HUES64 (cell line): ENCODE data around the gene CPA1.

Experiments
- H3K27ac ChIP-seq: 2 replicates; pipeline ENCODE4 v1.7.0; 2013; ENCODE audit warnings: low read depth, low read length, inconsistent platforms
- H3K27me3 ChIP-seq: 2 replicates; pipeline ENCODE4 v1.6.1; 2013; ENCODE audit warnings: mild to moderate bottlenecking, low read length; ENCODE audit not compliant: insufficient read depth
- H3K36me3 ChIP-seq: 2 replicates; pipeline ENCODE4 v1.6.1; 2013; ENCODE audit warnings: mild to moderate bottlenecking, low read length; ENCODE audit not compliant: insufficient read depth
- H3K4me1 ChIP-seq: 2 replicates; pipeline ENCODE4 v1.6.1; 2013; ENCODE audit warnings: mild to moderate bottlenecking, low read length, moderate library complexity; ENCODE audit not compliant: insufficient read depth
- H3K4me3 ChIP-seq: 2 replicates; pipeline ENCODE4 v1.5.1; 2013; ENCODE audit warnings: mild to moderate bottlenecking, low read length, moderate library complexity
- H3K9ac ChIP-seq: 2 replicates; pipeline ENCODE4 v1.6.1; 2013; ENCODE audit warnings: mild to moderate bottlenecking, low read depth, low read length
- H3K9me3 ChIP-seq: 2 replicates; pipeline ENCODE4 v1.6.1; 2013; ENCODE audit warnings: low read depth, low read length; ENCODE audit not compliant: insufficient read depth
- WGBS: fragments of 150-250, 120-280 bp; methylation state at CpG from one replicate; pipeline ENCODE4 v1.1.7; 2013; ENCODE audit warnings: missing lambda C conversion rate; 5-methylcytosine and 5-hydroxymethylcytosine counted together

Gene CPA1

DNA sequence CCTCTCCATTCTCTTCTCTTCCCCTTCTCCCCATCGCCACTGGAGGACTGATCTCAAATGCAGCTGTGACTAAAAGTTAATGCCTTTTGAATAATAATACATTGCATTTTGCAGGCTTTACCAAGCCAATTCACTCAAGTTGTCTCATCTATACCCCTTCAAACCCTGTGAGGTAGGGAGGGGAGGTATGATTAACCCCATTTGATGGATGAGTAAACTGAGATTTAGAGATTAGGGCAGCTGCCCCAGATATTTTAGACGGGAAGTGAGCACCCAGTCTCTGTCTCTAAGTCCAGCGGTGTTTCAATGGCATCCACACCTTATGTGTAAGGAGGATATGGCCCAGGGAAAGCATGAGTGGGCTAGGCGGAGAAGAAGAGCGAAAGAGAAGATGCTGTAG lies 34.6 kb upstream of the CPA1 start:
- no peak overlapping the region for H3K27ac ChIP-seq
- no peak overlapping the region for H3K9ac ChIP-seq
- no peaks in the 10 kb centered on the region for H3K9me3 ChIP-seq
- H3K4me3 ChIP-seq, result no peak overlapping the region
- H3K4me1 ChIP-seq, result peaks cover 22% of the 10 kb centered on the region
- H3K36me3 ChIP-seq, result no peaks in the 10 kb centered on the region
- no peaks in the 10 kb centered on the region for H3K27me3 ChIP-seq
- WGBS, result 90% methylated on average over 4 of the region's 5 CpGs

DNA sequence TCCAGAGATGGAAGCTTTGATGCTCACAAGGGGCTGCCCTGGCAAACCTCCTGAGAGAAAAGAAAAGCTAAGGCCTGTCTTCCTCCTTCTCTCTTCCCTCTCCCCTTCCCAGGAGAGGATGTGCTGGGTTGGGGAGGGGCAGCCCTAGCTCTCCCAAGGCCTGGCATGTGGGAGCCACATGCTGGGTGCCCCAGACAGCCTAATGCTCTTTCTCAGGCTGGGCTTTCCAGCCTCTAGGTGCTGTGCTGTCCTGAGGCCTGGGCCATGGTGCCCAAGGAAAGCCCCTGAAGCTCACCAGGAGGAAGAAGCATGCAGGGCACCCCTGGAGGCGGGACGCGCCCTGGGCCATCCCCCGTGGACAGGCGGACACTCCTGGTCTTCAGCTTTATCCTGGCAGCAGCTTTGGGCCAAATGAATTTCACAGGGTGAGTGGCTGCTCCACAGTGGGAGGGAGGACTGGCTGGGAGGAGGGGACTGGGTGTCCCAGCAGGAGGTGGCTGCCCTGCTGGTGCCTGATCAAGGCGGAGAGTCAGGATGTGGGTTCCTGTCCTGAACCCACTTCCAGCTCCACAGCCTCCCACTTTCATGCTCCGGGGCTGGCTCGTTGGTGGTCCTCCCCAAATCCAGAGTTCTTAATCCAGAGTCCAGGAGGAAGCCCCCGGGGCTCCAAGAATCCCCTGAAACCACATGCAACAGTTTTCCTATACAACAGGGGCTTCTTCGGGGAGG lies 34.0 kb upstream of the CPA1 start:
- Histone ChIP-seq H3K9me3 (no peaks in the 10 kb centered on the region), H3K9ac (no peak overlapping the region), H3K27ac (no peak overlapping the region), H3K4me3 (no peak overlapping the region), H3K36me3 (no peaks in the 10 kb centered on the region), H3K27me3 (no peaks in the 10 kb centered on the region), H3K4me1 (peaks cover 28% of the 10 kb centered on the region)
- WGBS, result 90% methylated on average over 10 of the region's 10 CpGs

DNA sequence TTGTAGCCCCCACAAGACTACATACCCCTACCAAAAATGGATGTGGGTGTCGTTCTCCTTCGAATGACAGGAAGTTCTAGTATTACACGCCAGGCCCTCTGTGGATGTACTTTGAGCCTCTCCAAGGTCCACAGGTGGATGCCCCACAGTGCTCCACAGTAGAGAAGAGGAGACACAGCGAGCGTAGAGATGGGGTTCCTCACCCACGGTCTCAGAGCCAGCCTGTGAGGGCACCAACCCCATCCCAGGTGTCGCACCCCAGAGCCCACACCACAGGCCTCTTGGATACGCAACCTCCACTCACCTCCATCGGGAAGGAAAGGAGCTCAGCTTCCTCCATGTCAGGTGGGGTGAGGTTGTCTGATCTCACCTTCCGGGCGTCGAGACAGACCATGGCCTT lies 33.4 kb upstream of the CPA1 start:
- whole genome bisulfite sequencing, result 88% methylated on average over 12 of the region's 12 CpGs
- no peaks in the 10 kb centered on the region for H3K9me3 ChIP-seq
- no peaks in the 10 kb centered on the region for H3K27me3 ChIP-seq
- no peak overlapping the region for H3K27ac ChIP-seq
- no peaks in the 10 kb centered on the region for H3K36me3 ChIP-seq
- no peak overlapping the region for H3K4me3 ChIP-seq
- peaks cover 34% of the 10 kb centered on the region for H3K4me1 ChIP-seq
- H3K9ac ChIP-seq, result no peak overlapping the region

DNA sequence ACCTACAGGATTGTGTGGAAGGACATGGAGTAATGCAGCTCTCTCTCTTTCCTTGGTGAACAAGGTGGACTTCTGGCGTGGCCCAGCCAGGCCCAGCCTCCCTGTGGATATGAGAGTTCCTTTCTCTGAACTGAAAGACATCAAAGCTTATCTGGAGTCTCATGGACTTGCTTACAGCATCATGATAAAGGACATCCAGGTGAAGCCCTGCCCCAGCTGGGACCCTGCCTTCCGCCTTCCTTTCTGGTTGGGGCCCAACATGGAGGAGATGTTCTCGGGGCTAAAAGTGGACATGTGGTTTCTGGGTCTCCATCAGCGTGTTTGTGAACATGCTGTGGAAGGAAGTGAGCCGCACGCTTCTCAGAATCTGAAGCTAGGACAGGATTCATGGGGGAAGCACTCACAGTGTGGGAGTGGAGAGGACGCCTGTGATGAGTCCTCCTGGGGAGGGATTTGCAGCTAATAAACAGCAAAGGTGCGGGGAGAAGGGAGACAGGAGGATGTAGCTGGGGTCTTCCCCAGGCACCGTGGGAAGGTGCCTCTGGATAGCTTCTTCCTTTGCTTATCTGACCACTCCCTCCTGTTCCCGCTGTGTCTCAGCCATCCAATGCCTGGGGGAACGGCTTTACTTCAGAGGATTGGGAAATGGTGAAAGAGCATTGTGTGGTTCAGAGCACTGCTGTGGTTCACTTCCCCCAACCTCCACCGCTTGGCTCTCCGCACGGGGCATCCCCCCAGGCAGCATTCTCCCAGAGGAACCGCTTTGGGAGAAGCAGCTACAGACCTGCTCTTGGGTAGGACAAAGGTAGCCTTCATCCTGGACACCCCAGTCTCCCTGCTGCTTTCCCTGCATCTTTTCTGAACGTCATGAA lies 30.1 kb upstream of the CPA1 start:
- 47% methylated on average over 15 of the region's 16 CpGs for WGBS
- H3K4me3 ChIP-seq, result no peak overlapping the region

DNA sequence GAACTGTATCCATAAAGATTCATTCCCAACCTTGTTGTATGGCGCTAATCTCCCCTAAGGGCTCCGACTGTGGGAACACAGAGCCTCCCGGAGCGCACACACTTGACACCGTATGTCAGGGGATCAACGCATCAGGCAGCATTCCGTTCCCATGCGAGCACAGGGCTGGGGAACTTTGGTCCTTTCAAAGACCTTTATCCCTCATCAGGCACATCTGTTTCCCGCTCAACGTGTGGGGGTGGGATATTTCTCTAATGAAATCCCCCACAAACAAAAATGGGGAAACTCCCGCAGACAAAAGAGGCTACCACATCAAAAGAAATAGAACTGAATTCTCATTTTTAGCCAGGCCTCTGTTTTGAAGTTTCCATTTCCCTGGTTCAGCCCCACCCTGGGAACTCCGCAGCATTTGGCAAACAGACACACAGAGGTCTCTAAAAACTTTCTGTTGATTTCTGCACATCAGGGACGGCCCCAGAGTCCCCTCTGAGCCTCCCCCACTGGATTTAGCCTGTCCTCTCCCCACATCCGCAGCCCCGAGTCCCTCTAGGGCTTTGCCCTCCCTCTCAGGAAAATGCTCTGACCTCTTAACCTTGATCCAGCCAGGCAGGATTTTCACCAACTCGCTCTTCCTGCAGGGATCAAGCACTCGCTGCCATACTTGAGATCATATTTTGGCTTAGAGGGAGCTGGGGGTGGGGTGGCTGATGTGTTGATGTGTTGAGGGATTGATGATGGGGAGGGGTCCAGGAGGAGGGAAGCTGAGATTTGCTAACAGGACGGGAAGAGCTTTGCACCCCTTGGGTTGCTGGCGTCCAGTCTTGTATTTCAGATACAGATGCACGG lies 29.1 kb upstream of the CPA1 start:
- no peaks in the 10 kb centered on the region for H3K36me3 ChIP-seq
- H3K9ac ChIP-seq, result no peak overlapping the region
- H3K27me3 ChIP-seq, result no peaks in the 10 kb centered on the region
- H3K27ac ChIP-seq, result no peak overlapping the region
- no peak overlapping the region for H3K4me3 ChIP-seq
- H3K9me3 ChIP-seq, result no peaks in the 10 kb centered on the region
- 38% methylated on average over 18 of the region's 20 CpGs for WGBS
- peaks cover 36% of the 10 kb centered on the region for H3K4me1 ChIP-seq

More for the DNA sequence above, 30.1 kb upstream of the CPA1 start:
- H3K27me3 ChIP-seq, result no peaks in the 10 kb centered on the region
- no peak overlapping the region for H3K27ac ChIP-seq
- peaks cover 38% of the 10 kb centered on the region for H3K4me1 ChIP-seq
- H3K9ac ChIP-seq, result no peak overlapping the region
- H3K36me3 ChIP-seq, result no peaks in the 10 kb centered on the region
- no peaks in the 10 kb centered on the region for H3K9me3 ChIP-seq

DNA sequence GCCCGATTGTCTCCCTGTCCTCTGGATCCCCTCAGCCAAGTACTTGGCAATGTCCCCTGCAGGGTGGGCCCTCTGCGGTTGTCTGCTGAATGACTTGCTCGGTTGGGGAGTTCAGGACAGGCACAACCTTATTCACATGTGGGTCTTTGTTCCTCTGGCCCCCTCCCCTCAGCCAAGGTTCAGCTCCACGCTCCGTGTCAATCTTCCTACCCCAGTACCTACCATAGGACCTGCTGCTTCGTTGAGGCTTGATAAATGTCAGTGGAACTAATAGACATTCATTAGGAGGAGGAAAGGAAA lies 28.6 kb upstream of the CPA1 start:
- no peak overlapping the region for H3K4me3 ChIP-seq

DNA sequence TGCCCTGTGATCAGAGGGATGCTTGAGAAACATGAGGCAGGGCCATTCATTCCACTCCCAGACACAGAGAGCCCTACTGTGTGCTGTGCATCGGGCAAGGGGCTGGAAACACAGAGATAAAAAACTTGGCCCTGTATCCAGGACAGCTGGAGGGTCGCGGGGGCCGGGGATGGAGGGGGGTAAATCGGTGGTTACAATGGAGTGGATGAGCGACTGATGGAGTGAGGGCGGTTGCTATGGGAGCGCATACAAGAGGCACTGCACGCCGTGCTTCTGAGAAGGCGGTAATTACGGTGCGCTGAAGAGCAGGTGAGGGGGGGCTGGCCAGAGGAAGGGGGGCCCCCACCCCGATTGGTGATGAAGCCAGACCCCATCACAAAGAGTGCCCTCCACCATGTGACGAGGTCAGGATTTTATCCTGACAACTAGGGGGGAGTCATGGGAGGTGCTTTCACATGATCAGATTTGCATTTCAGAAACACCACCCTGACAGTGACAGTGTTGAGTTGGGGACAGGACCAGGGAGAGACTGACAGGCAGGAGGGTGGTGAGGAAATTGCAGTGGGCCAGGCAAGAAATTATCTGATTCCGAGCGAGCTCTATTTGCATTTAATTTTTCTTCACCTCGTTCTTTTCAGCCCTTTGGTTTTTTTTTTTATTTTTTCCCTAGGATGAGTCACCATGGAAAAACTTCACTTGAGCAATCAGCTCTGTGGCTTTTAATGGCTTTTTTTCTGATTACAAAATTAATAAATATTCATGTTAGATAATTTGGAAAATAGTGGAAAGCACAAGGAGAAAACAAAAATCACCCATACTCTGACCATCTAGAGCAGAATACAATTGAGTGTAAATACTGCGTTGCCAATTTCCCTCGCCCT lies 27.9 kb upstream of the CPA1 start:
- WGBS, result 50% methylated on average over 20 of the region's 20 CpGs
- H3K4me3 ChIP-seq, result no peak overlapping the region; the same call in 1 of the 2 replicates
- H3K27ac ChIP-seq, result no peak overlapping the region
- H3K9me3 ChIP-seq, result no peaks in the 10 kb centered on the region
- no peaks in the 10 kb centered on the region for H3K36me3 ChIP-seq
- H3K4me1 ChIP-seq, result peaks cover 44% of the 10 kb centered on the region
- no peaks in the 10 kb centered on the region for H3K27me3 ChIP-seq
- no peak overlapping the region for H3K9ac ChIP-seq

More for the DNA sequence above, 28.6 kb upstream of the CPA1 start:
- no peaks in the 10 kb centered on the region for H3K9me3 ChIP-seq
- 34% methylated on average over 6 of the region's 6 CpGs for WGBS
- peaks cover 41% of the 10 kb centered on the region for H3K4me1 ChIP-seq
- H3K36me3 ChIP-seq, result no peaks in the 10 kb centered on the region
- no peak overlapping the region for H3K27ac ChIP-seq
- H3K27me3 ChIP-seq, result no peaks in the 10 kb centered on the region
- no peak overlapping the region for H3K9ac ChIP-seq

DNA sequence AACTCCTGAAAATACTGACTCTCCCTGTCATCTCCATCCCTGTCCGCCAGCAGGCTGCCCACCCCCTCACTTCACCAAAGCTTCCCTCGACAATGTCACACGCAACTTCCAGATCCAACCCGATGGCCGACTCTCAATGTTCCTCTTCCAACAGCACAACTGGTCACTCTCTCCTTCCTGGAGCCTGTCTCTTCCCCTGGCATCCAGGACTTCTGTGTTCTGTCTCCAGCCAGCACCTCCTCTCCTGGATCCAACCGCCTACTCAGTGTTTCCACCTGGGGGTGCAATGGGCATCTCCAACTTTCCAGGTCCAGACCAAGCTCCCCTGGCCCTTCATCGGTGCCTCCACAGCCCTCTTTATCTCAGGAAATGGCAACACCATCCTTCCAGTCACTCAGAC lies 27.1 kb upstream of the CPA1 start:
- no peaks in the 10 kb centered on the region for H3K27me3 ChIP-seq
- no peak overlapping the region for H3K4me3 ChIP-seq
- H3K9me3 ChIP-seq, result no peaks in the 10 kb centered on the region
- 87% methylated on average over 7 of the region's 7 CpGs for WGBS
- no peak overlapping the region for H3K27ac ChIP-seq
- no peak overlapping the region for H3K9ac ChIP-seq
- peaks cover 44% of the 10 kb centered on the region for H3K4me1 ChIP-seq
- H3K36me3 ChIP-seq, result no peaks in the 10 kb centered on the region

DNA sequence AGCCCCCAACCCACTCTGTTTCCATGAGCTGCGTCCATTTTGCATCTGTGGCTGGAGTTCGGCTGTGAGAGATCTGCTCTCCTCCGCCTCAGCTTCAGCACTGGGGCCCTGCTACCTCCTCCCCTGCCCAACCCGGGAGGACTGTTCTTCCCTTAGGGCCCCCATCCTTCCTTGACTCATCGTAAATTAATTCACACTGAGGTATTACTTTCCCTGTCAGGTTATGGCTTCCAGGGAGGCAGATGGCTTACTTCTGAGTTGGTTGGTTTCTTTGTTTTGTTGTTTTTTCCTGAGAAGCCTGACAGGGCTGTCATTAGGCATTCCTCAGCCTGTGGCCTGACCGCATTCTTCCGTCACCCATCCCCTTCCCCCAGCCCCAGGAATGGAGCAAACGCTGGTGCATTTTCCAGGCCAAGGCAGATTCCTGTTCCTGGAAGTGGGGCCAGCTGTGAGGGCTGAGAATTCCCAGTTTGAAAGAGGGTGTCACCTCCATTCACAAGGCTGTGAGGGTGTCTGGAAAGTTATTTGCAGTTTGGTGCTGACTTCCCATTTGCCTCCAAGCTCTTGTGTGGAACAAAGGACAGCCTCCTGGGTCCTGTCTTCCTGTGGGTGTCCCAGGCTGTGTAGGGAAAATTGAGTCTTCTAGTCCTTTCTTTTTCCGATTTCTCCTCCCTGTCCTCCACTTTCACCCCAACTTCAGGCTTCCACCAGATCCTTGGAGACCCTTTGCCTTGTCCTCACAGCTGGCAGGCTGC lies 24.0 kb upstream of the CPA1 start:
- WGBS, result 51% methylated on average over 9 of the region's 9 CpGs
- H3K4me3 ChIP-seq, result no peak overlapping the region
- H3K9me3 ChIP-seq, result 0 out of 2 replicates have a peak, but pooled peaks cover 2% of the 10 kb centered on the region
- peaks cover 30% of the 10 kb centered on the region for H3K4me1 ChIP-seq
- H3K36me3 ChIP-seq, result no peaks in the 10 kb centered on the region
- no peaks in the 10 kb centered on the region for H3K27me3 ChIP-seq
- peak overlapping the region; percentile 32; the same call in 1 of the 2 replicates for H3K9ac ChIP-seq
- H3K27ac ChIP-seq, result peak overlapping the region; percentile 70
